GM12878 (cell line): ENCODE data around the gene GCNT4. TPM values are rescaled to one million over a fixed set of nuclear protein-coding genes. Genes with fewer than 3 reads are reported as not detected.
A peak's percentile ranks its signal among the peaks of the same experiment; 100 is the strongest.

ENCODE experiments used
- ATAC-seq: fragments of 200-7000 bp; cut with Tn5 transposase; 3 replicates; pipeline ENCODE4 v1.9.1; 2020; ENCODE audit warnings: mild to moderate bottlenecking, moderate library complexity
- BruUV-seq: library from RNA; stranded (reverse); fragments of 400-500 nt; replicated peaks from 2 replicates; lab custom pipeline; 2021; lab: Mats Ljungman, UMichigan
- CTCF ChIA-PET: fragments of 300-600 bp; sonication (Branson Sonifier 250); formaldehyde crosslinking; extraction: SDS; loops from one replicate; lab custom pipeline; 2021; ENCODE audit warnings: inconsistent platforms; lab: Yijun Ruan, JAX
- POLR2A ChIA-PET: fragments of 350-600 bp; formaldehyde crosslinking; extraction: SDS; loops from one replicate; lab custom pipeline; 2021; ENCODE audit warnings: inconsistent platforms; lab: Charles Lee
- RAD21 ChIA-PET: fragments of 300-600 bp; sonication (Branson Sonifier 250); formaldehyde crosslinking; loops from one replicate; lab custom pipeline; 2023; ENCODE audit warnings: antibody characterized with exemption; ENCODE audit not compliant: unreplicated experiment; lab: Charles Lee
- SMC1A ChIA-PET: fragments of 300-600 bp; sonication (Branson Sonifier 250); formaldehyde crosslinking; loops from one replicate; lab custom pipeline; 2023; ENCODE audit not compliant: unreplicated experiment, uncharacterized antibody; lab: Charles Lee
- DNase-seq: peaks from one replicate; pipeline ENCODE4 v3.0.0-alpha.2; 2011; ENCODE audit warnings: low read depth, low spot score
- FAIRE-seq: peaks from 3 replicates; lab custom pipeline; 2011; peaks lifted over from hg19 to GRCh38; lab: Jason Lieb, UNC
- H2AFZ ChIP-seq: 2 replicates; pipeline ENCODE4 v1.6.0; 2011; ENCODE audit warnings: low read depth, low read length, control low read depth; ENCODE audit not compliant: control insufficient read depth
- H3K27ac ChIP-seq: 2 replicates; pipeline ENCODE4 v1.5.1; 2011; ENCODE audit warnings: control low read depth; ENCODE audit not compliant: control insufficient read depth, insufficient read depth
- H3K27me3 ChIP-seq, 2 experiments: replicated peaks in 1 of 2; 2 replicates each; pipeline versions ENCODE4 v1.6.0 to v1.6.1; 2011; ENCODE audit warnings: low read length in 1 of 2; ENCODE audit not compliant: control insufficient read depth in 2 of 2, insufficient read depth in 2 of 2
- H3K36me3 ChIP-seq, 2 experiments: 2 replicates each; pipeline ENCODE4 v1.5.1; 2011; ENCODE audit warnings: low read length in 1 of 2; ENCODE audit not compliant: control insufficient read depth in 2 of 2, insufficient read depth in 2 of 2
- H3K4me1 ChIP-seq: 2 replicates; pipeline ENCODE4 v1.6.1; 2011; ENCODE audit warnings: mild to moderate bottlenecking, low read length, moderate library complexity, mixed read lengths; ENCODE audit not compliant: control insufficient read depth, insufficient read depth
- H3K4me2 ChIP-seq: 2 replicates; pipeline ENCODE4 v1.6.0; 2011; ENCODE audit warnings: control low read depth; ENCODE audit not compliant: control insufficient read depth, insufficient read depth
- H3K4me3 ChIP-seq: fragments of 200-600 bp; sonication (generic); 2 replicates; pipeline ENCODE4 v1.5.1; 2016
- H3K79me2 ChIP-seq: 2 replicates; pipeline ENCODE4 v1.6.0; 2011; ENCODE audit warnings: low read length; ENCODE audit not compliant: control insufficient read depth, insufficient read depth
- H3K9ac ChIP-seq: 2 replicates; pipeline ENCODE4 v1.8.0; 2011; ENCODE audit warnings: low read length, control low read depth, mixed read lengths; ENCODE audit not compliant: control insufficient read depth, insufficient read depth
- H3K9me3 ChIP-seq: replicated peaks from 3 replicates; pipeline ENCODE4 v1.5.1; 2011; ENCODE audit warnings: mild to moderate bottlenecking, low read length; ENCODE audit not compliant: control insufficient read depth, insufficient read depth
- H4K20me1 ChIP-seq: 2 replicates; pipeline ENCODE4 v1.6.0; 2011; ENCODE audit not compliant: control insufficient read depth, insufficient read depth
- IKZF1 ChIP-seq: fragments of 450-650 bp; conservative IDR thresholded peaks from 2 replicates; pipeline ENCODE4 v1.6.1; 2017; ENCODE audit warnings: antibody characterized with exemption, mild to moderate bottlenecking
- MAX ChIP-seq: IDR thresholded peaks from 2 replicates; pipeline ENCODE4 v1.6.1; 2012; ENCODE audit warnings: low read depth, low read length, improper control_type of control experiment
- PBX3 ChIP-seq: IDR thresholded peaks from 2 replicates; pipeline ENCODE4 v1.6.1; 2011; ENCODE audit warnings: mild to moderate bottlenecking, low read depth, low read length, moderate library complexity; ENCODE audit not compliant: insufficient replicate concordance
- RAD51 ChIP-seq: fragments of 450-650 bp; IDR thresholded peaks from 2 replicates; pipeline ENCODE4 v1.6.1; 2016; ENCODE audit warnings: moderate library complexity, mild to moderate bottlenecking, inconsistent platforms
- STAT3 ChIP-seq: IDR thresholded peaks from 2 replicates; pipeline ENCODE4 v1.6.1; 2011; ENCODE audit warnings: low read depth, low read length, improper control_type of control experiment
- YBX1 ChIP-seq: fragments of 450-650 bp; IDR thresholded peaks from 2 replicates; pipeline ENCODE4 v1.6.1; 2016; ENCODE audit warnings: antibody characterized with exemption
- ZBTB11 ChIP-seq: fragments of 450-650 bp; formaldehyde crosslinking; IDR thresholded peaks from 2 replicates; pipeline ENCODE4 v1.5.0; 2022; ENCODE audit warnings: mild to moderate bottlenecking, missing genetic modification characterization
- WGBS: methylation state at CpG from one replicate; pipeline ENCODE4 v1.1.6; 2016; ENCODE audit warnings: low lambda C conversion rate; ENCODE audit not compliant: insufficient replicate concordance, insufficient coverage; ENCODE audit errors: missing lambda C conversion rate; 5-methylcytosine and 5-hydroxymethylcytosine counted together
- in situ Hi-C: fragments of 300-500 bp; cut with MboI; formaldehyde crosslinking; loops from 9 replicates; pipeline ENCODE4 v1.14.3; 2018; ENCODE audit warnings: mixed read lengths
- intact Hi-C: fragments of 100-400 bp; cut with micrococcal nuclease; formaldehyde crosslinking; loops from one replicate; pipeline ENCODE4 v1.14.2; 2022; ENCODE audit not compliant: unreplicated experiment
- polyA plus RNA-seq, 11 experiments: library from polyadenylated mRNA; depleted of rRNA in 4 of 11; unstranded in 6 of 11; stranded (reverse) in 5 of 11; fragments of >200 nt; fragmentation: Nextera tagmentation in 4 of 11; fragmentation: Illumina TruSeq in 1 of 11; extraction: Ambion mirVana in 4 of 11; extraction: Trizol in 1 of 11; gene quantifications; 1 replicate in 1 of 11; 2 replicates in 10 of 11; pipeline versions ENCODE4 v1.2.1 to v1.2.3, GENCODE V29; 2011 to 2016; ENCODE audit warnings: inconsistent platforms in 2 of 11, missing spikeins in 2 of 11, low read depth in 1 of 11
- total RNA-seq, 4 experiments: library from RNA; depleted of rRNA in 3 of 4; stranded (reverse); fragments of >200 nt in 3 of 4; fragmentation: Illumina TruSeq in 1 of 4; extraction: Trizol in 1 of 4; gene quantifications; 2 replicates each; pipeline versions ENCODE4 v1.2.1 to v1.2.3, GENCODE V29; 2013 to 2021
- TF ChIP-seq, protein P1 (sequence below): fragments of 450-650 bp; IDR thresholded peaks from 2 replicates; pipeline ENCODE4 v1.6.1; 2017; ENCODE audit warnings: antibody characterized with exemption, mild to moderate bottlenecking, moderate library complexity
- TF ChIP-seq, protein P2 (sequence below), 3 experiments: IDR thresholded peaks in 2 of 3; conservative IDR thresholded peaks in 1 of 3; 2 replicates each; pipeline ENCODE4 v1.5.1; 2011; ENCODE audit warnings: low read depth in 3 of 3, low read length in 3 of 3, mild to moderate bottlenecking in 3 of 3, control low read depth in 2 of 3, moderate library complexity in 2 of 3, inconsistent platforms in 1 of 3, mixed read lengths in 1 of 3; ENCODE audit not compliant: control insufficient read depth in 2 of 3, insufficient read depth in 1 of 3; ENCODE audit errors: extremely low read depth in 1 of 3

Gene GCNT4
- total and polyA plus RNA-seq, 10 of the 15 experiments (the other 5 are each of a cell fraction or from before 2014, with no cell fraction given): 0.03 to 0.04 TPM; not detected in 8

DNA sequence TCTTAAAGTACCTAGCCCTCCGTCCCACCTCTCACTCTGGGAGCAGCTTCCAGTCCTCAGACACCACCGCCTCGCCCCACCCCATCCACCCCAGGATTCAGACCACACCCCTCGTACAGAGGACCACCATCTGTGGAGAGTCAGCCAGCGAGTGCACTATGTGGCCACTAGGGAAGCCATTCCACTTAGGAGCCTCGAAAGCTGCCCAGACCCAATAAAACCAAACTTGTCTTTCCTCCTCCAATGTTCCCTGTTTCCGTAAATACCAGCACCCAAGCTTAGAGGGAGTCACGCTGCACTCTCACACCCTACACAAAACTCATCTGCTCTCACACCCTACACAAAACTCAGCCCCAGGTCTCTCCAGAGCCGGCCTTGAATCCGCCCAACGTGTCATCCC is 1.9 kb downstream of the GCNT4 start:
- DNase-seq: no peak
- ChIA-PET CTCF (interaction anchor here (0.7 to 2.0 kb wide), 10 partner anchors 8 to 631 kb away, joined by 3 to 6 read pairs (median 4); no protein-coding TSS in a partner anchor), SMC1A (no interaction called here), POLR2A (no interaction called here), RAD21 (no interaction called here)
- in situ Hi-C loops (no loop called here), intact Hi-C loops (no loop called here)
- Histone ChIP-seq H3K27me3 (peaks cover 6 to 13% of the 10 kb centered on the region in 2 experiments; a peak in 3 of 4 replicates), H3K4me2 (no peak overlapping the region), H4K20me1 (peaks cover 2% of the 10 kb centered on the region; the same call in 1 of the 2 replicates), H3K36me3 (no peaks in the 10 kb centered on the region), H3K79me2 (no peaks in the 10 kb centered on the region), H3K4me1 (peaks cover 9% of the 10 kb centered on the region), H3K9me3 (no peaks in the 10 kb centered on the region), H3K27ac (no peak overlapping the region), H3K9ac (no peak overlapping the region), H2AFZ (no peak overlapping the region), H3K4me3 (no peak overlapping the region)
- BruUV-seq: no TSS peak
- WGBS: 71% methylated on average over 8 of the region's 11 CpGs
- FAIRE-seq: no peak
- ATAC-seq: peak; percentile 28
- TF ChIP-seq YBX1 (no peak), IKZF1 (no peak), PBX3 (no peak), STAT3 (no peak), RAD51 (no peak), ZBTB11 (CRISPR knock-in tag) (no peak), MAX (no peak)
- TF ChIP-seq, protein P1, sequence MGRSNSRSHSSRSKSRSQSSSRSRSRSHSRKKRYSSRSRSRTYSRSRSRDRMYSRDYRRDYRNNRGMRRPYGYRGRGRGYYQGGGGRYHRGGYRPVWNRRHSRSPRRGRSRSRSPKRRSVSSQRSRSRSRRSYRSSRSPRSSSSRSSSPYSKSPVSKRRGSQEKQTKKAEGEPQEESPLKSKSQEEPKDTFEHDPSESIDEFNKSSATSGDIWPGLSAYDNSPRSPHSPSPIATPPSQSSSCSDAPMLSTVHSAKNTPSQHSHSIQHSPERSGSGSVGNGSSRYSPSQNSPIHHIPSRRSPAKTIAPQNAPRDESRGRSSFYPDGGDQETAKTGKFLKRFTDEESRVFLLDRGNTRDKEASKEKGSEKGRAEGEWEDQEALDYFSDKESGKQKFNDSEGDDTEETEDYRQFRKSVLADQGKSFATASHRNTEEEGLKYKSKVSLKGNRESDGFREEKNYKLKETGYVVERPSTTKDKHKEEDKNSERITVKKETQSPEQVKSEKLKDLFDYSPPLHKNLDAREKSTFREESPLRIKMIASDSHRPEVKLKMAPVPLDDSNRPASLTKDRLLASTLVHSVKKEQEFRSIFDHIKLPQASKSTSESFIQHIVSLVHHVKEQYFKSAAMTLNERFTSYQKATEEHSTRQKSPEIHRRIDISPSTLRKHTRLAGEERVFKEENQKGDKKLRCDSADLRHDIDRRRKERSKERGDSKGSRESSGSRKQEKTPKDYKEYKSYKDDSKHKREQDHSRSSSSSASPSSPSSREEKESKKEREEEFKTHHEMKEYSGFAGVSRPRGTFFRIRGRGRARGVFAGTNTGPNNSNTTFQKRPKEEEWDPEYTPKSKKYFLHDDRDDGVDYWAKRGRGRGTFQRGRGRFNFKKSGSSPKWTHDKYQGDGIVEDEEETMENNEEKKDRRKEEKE: no peak
- TF ChIP-seq, protein P2, sequence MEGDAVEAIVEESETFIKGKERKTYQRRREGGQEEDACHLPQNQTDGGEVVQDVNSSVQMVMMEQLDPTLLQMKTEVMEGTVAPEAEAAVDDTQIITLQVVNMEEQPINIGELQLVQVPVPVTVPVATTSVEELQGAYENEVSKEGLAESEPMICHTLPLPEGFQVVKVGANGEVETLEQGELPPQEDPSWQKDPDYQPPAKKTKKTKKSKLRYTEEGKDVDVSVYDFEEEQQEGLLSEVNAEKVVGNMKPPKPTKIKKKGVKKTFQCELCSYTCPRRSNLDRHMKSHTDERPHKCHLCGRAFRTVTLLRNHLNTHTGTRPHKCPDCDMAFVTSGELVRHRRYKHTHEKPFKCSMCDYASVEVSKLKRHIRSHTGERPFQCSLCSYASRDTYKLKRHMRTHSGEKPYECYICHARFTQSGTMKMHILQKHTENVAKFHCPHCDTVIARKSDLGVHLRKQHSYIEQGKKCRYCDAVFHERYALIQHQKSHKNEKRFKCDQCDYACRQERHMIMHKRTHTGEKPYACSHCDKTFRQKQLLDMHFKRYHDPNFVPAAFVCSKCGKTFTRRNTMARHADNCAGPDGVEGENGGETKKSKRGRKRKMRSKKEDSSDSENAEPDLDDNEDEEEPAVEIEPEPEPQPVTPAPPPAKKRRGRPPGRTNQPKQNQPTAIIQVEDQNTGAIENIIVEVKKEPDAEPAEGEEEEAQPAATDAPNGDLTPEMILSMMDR (IDR thresholded peaks at IDR 0.05 in 2 of 3, conservative IDR thresholded peaks at IDR 0.05 in 1 of 3; ENCODE audit: control insufficient read depth in 2 of 3, extremely low read depth in 1 of 3, insufficient read depth in 1 of 3, low read depth in 3 of 3, low read length in 3 of 3): peak in 2 of 3 experiments; percentile 23; a peak in 2 of 6 replicates
